HG03558 (cell line): Measurements from ENCODE around the gene MAP6.

Experiments used
- ATAC-seq: cut with Tn5 transposase; IDR thresholded peaks from one replicate; pipeline ENCODE4 v1.9.1; 2021; ENCODE audit warnings: moderate number of reproducible peaks; ENCODE audit not compliant: unreplicated experiment; ENCODE audit errors: extremely low read depth

MAP6 gene

GRCh38 chr11:75576017-75576416 is 92.8 kb downstream of the MAP6 start:
- ATAC-seq = no peak

- no peak for ATAC-seq
Observed at GRCh38 chr11:75574698-75575602, 93.9 kb downstream of the MAP6 start.

GRCh38 chr11:75572744-75573143 is 96.1 kb downstream of the MAP6 start:
- no peak for ATAC-seq

DNA sequence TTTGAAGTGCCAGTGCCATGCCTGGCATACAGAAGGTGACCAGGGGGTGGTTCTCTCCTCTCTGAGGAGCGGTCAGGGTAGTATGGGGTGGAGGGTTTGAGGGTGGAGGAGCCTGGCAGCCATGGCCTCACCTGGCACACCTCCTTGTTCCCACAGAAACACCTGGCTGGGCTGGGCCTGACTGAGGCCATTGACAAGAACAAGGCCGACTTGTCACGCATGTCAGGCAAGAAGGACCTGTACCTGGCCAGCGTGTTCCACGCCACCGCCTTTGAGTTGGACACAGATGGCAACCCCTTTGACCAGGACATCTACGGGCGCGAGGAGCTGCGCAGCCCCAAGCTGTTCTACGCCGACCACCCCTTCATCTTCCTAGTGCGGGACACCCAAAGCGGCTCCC is 97.2 kb downstream of the MAP6 start:
- no peak for ATAC-seq

DNA sequence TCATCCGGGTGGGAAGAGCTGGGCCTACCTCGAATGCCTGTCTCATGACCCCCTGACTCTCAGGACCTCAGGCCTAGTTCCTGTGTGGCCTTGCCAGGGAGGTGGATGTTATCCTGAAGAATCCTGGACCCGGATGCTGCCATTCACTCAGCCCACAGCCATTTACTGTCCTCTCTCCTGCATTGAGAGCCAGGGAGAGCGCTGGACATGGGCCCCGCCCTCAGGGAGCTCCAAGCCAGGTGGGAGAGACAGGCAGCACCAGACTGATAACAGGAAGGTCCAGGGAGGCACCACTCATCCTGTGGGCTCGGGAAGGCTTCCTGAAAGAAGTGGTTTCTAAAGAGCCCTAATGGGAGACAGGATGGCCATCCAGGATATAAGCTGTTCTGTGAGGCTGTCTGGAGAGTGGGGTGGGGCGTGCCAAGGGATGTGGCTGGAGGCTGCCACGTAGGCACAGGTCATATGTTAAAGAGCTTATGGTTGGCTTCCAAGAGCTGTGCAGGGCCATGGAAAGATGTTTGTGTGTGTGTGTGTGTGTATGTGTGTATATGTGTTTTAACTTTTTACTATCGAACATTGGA is 98.2 kb downstream of the MAP6 start:
- no peak for ATAC-seq

DNA sequence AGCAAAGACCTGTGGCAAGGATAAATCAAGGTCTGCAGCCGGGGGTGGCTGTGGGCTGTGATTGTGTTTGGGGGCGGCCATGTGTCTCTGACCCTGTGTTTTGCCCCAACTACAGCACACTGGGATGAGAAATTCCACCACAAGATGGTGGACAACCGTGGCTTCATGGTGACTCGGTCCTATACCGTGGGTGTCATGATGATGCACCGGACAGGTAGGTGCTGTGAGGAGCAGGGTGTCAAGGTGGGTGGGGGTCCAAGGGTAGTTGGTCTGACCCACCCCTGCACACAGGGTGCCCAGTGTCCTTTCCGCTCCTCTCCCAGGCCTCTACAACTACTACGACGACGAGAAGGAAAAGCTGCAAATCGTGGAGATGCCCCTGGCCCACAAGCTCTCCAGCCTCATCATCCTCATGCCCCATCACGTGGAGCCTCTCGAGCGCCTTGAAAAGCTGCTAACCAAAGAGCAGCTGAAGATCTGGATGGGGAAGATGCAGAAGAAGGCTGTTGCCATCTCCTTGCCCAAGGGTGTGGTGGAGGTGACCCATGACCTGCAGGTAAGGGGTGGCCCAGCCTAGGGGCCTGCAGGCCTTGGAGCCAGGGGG is 100.1 kb downstream of the MAP6 start:
- ATAC-seq = no peak

- no peak for ATAC-seq
Observed at GRCh38 chr11:75567971-75568370, 100.9 kb downstream of the MAP6 start.

GRCh38 chr11:75566763-75567279 is 102.0 kb downstream of the MAP6 start:
- ATAC-seq = no peak

GRCh38 chr11:75565916-75566762 is 102.7 kb downstream of the MAP6 start:
- ATAC-seq = no peak

- no peak for ATAC-seq
Observed at GRCh38 chr11:75565221-75565814, 103.5 kb downstream of the MAP6 start.

- ATAC-seq = no peak
Observed at GRCh38 chr11:75563978-75564552, 104.8 kb downstream of the MAP6 start.

- no peak for ATAC-seq
Observed at GRCh38 chr11:75563501-75563977, 105.3 kb downstream of the MAP6 start.

- no peak for ATAC-seq
Observed at GRCh38 chr11:75562836-75563484, 105.9 kb downstream of the MAP6 start.

- ATAC-seq = no peak
Observed at GRCh38 chr11:75562048-75562835, 106.6 kb downstream of the MAP6 start, which contains the start of gene SERPINH1. Gene SERPINH1, plus strand, starts transcription at chr11:75562253. Its CDS starts 4,097 bp downstream, at chr11:75566350.

GRCh38 chr11:75561426-75562047 is 107.3 kb downstream of the MAP6 start:
- ATAC-seq = no peak

- no peak for ATAC-seq
Observed at GRCh38 chr11:75560644-75561043, 108.2 kb downstream of the MAP6 start.
